Stimulated activated effector memory CD8-positive, alpha-beta T cell treated with anti-CD3 and anti-CD28 coated beads, Interleukin-12 subunit alpha, Interleukin-12 subunit beta, amount 100 ng/mL, for 72 hours (primary cell): ENCODE results near the gene AOC2.
"Not testable (repeated sequence)": the region's sequence is repeated elsewhere in the genome, so short reads cannot be mapped to it uniquely, and the experiment has no call there.

Experiments used
- ATAC-seq: fragments of 150-1000 bp; cut with Tn5 transposase; 2 replicates; pipeline ENCODE4 v1.10.0; 2021
- DNase-seq, 2 donors: peaks; one replicate each; pipeline ENCODE4 v3.0.0; 2021 to 2022; ENCODE audit warnings: low spot score in 2 of 2
- H3K27ac Mint-ChIP-seq: one replicate; pipeline ENCODE4 v1.8.0; 2022; ENCODE audit warnings: mild to moderate bottlenecking, mixed read lengths
- H3K36me3 Mint-ChIP-seq: one replicate; pipeline ENCODE4 v1.8.0; 2022; ENCODE audit warnings: mild to moderate bottlenecking, mixed read lengths
- H3K4me1 Mint-ChIP-seq: one replicate; pipeline ENCODE4 v1.8.0; 2022; ENCODE audit warnings: mixed read lengths
- H3K4me3 Mint-ChIP-seq: one replicate; pipeline ENCODE4 v1.8.0; 2022; ENCODE audit warnings: mild to moderate bottlenecking, mixed read lengths
- H3K9me3 Mint-ChIP-seq: one replicate; pipeline ENCODE4 v1.8.0; 2022; ENCODE audit warnings: mixed read lengths

The AOC2 gene

DNA sequence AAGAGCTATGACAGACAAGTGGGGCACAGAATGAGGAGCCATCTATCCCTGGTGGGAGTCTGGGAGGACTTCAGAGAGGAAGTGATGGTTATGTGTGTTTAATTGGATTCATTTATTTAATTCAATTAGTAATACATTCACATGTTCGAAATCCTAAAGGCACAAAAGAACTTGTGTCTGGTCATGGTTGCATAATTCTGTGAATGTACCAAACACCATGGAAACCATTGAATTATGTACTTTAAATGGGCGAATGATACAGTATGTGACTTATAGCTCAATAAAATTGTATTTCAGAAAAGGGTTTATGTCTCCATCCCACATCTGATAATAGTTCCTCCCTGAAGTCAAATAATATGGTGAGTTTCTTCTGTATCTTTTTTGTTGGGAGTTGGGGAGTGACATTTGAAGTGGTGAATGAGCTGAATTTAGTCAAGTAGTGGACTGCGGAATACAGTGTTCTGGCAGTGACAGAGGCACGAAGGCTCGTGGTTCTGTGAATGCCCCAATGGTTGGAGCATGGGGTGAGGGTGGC, 36.5 kb downstream of the AOC2 start:
- no peaks in the 10 kb centered on the region for H3K4me1 Mint-ChIP-seq
- H3K9me3 Mint-ChIP-seq = no peaks in the 10 kb centered on the region
- H3K4me3 Mint-ChIP-seq = no peak overlapping the region
- no peak for DNase-seq
- no peak for ATAC-seq
- no peak overlapping the region for H3K27ac Mint-ChIP-seq
- H3K36me3 Mint-ChIP-seq = no peaks in the 10 kb centered on the region

DNA sequence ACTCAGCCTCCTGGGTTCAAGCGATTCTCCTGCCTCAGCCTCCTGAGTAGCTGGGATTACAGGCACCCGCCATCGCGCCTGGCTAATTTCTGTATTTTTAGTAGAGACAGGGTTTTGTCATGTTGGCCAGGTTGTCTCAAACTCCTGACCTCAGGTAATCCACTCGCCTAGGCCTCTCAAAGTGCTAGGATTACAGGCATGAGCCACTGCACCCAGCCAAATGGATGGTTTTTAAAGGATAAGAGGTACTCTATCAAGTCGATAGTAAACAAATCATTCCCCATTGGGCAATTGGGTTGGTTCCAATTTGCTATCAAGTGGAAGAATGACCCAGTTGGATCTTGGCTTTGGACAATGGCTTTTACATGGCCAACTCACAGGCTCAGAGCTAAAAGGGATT, 37.3 kb downstream of the AOC2 start:
- ATAC-seq, H3K27ac Mint-ChIP-seq, H3K4me1 Mint-ChIP-seq, DNase-seq, H3K9me3 Mint-ChIP-seq, H3K36me3 Mint-ChIP-seq, H3K4me3 Mint-ChIP-seq: not testable (repeated sequence)

DNA sequence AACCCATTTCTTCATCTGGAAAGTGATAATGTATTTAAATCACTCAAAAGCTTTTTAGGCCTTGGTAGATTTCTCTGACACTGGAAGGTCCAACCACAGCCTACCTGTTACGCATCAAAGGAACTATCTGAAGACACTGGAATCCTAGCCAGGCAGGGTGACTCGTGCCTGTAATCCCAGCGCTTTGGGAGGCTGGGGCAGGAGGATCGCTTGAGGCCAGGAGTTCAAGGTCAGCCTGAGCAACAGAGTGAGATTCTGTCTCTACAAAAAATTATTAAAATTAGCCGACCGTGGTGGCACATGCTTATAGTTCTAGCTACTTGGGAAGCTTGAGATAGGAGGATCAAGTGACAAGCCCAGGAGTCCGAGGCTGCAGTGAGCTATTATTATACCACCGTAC, 37.8 kb downstream of the AOC2 start:
- DNase-seq (no peak), ATAC-seq (no peak)
- no peaks in the 10 kb centered on the region for H3K9me3 Mint-ChIP-seq
- H3K36me3 Mint-ChIP-seq = no peaks in the 10 kb centered on the region
- no peak overlapping the region for H3K27ac Mint-ChIP-seq
- H3K4me3 Mint-ChIP-seq = no peak overlapping the region
- no peaks in the 10 kb centered on the region for H3K4me1 Mint-ChIP-seq

DNA sequence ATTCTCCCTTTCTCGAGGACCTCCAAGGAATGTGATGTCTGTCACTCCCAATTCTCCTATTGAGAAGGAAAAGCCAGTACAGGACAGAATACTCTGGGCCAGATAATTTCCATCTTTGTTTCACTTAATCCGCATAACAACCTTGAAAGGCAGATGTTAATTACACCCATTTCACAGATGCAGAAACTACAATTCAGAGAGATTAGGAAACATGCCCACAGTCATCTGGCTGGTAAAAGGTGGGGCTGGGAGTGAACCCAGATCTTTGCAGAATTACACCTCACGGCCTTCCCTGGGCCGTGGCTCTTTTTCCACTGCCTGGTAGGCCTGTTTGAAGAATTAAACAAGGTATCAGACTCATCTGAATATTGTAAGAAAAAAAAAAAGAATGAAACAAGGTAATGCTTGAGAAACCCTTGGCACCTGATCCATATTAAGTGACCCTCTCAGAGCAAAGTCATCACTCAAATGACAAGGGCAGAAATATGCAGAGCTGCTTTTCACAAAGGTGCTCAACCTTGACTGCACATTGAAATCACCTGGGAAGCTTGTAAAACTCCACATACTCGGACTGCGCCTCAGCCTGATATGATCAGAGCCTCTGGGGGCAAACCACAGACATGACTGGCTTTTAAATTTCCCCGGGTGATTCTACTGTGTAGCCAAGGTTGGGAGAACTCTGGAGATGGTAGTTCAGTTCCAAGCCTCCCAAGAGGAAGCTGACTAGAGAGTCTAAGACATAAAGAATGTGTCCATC, 39.6 kb downstream of the AOC2 start:
- H3K4me3 Mint-ChIP-seq = no peak overlapping the region
- H3K9me3 Mint-ChIP-seq = no peaks in the 10 kb centered on the region
- H3K36me3 Mint-ChIP-seq = no peaks in the 10 kb centered on the region
- DNase-seq (no peak), ATAC-seq (no peak)
- H3K4me1 Mint-ChIP-seq = no peaks in the 10 kb centered on the region
- no peak overlapping the region for H3K27ac Mint-ChIP-seq

DNA sequence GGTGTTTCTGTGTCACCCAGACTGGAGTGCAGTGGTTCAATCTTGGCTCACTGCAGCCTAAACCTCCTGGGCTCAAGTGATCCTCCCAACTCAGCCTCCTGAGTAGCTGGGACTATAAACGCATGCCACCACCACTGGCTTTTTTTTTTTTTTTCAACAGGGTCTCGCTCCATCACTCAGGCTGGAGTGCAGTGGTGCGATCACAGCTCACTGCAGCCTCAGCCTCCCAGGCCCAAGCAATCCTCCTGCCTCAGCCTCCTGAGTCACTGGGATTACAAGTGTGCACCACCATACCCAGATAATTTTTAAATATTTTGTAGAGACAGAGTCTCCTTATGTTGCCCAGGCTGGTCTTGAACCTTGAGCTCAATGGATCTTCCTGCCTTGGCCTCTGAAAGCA, 41.4 kb downstream of the AOC2 start:
- H3K36me3 Mint-ChIP-seq, H3K9me3 Mint-ChIP-seq, H3K4me3 Mint-ChIP-seq, H3K27ac Mint-ChIP-seq, DNase-seq, H3K4me1 Mint-ChIP-seq, ATAC-seq: not testable (repeated sequence)

DNA sequence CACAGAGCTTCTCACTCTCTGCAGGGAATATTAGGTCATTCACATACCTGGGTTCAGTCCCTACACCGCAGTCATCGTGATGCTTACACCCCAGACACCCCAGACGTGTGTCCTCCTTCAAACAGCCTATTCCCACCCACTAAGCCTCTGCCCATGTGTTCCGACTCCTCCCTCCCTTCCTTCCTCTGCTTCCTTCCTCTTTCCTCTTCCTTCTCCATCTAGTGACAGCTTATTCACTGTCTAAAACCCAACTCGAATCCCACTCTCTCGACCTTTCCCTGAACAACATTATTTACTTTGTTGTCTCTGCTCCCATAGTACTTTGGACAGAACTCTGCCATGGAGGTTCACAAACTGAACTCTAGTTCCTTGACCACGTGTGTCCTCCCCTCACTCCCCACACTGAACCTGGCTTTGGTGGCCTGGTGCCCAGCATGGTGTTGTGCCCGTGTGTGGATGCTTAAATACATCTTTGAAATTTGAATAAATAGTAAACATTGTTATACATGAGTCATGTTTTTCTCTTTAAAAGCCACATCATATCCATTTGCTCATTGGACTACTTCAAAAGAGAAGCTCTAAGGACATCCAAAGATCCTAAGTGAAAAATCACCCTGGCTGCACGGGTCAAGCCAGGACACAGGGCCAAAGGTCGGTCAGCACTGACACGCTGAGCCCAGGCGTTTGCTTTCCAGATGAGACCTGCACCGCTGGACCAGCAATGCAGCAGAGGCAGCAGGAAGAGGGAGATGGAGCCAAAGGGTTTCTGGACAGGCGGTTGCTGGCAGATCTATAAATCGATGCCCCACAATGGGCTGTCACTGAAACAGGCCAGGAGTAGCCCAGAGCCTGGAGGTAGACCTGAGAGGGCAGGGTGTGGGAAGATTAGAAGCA, 42.1 kb downstream of the AOC2 start:
- ATAC-seq (no peak), DNase-seq (no peak)
- Mint-ChIP-seq H3K4me3 (no peak overlapping the region), H3K4me1 (no peaks in the 10 kb centered on the region), H3K9me3 (no peaks in the 10 kb centered on the region), H3K27ac (no peak overlapping the region), H3K36me3 (no peaks in the 10 kb centered on the region)

DNA sequence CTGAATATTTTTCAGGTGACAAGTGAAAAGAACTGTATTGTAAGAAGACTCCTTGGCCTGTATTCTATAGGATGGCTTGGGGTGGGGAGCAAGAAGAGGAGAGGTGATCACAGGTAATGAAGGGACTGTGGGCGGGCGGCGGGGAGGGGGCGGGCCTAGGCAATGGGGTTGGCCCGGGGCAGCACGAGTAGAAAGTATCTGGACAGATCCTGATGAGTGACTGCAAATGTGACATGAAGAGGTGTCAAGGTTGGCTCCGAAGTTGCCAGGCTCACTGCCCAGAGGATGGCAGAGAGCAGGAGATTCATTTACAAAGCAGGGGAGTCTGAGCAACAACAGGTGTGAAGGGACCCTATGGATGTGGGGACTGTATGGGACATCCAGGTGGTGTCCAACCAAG, 45.4 kb downstream of the AOC2 start:
- no peaks in the 10 kb centered on the region for H3K9me3 Mint-ChIP-seq
- ATAC-seq (no peak), DNase-seq (no peak)
- no peaks in the 10 kb centered on the region for H3K4me1 Mint-ChIP-seq
- H3K4me3 Mint-ChIP-seq = no peak overlapping the region
- no peaks in the 10 kb centered on the region for H3K36me3 Mint-ChIP-seq
- no peak overlapping the region for H3K27ac Mint-ChIP-seq

DNA sequence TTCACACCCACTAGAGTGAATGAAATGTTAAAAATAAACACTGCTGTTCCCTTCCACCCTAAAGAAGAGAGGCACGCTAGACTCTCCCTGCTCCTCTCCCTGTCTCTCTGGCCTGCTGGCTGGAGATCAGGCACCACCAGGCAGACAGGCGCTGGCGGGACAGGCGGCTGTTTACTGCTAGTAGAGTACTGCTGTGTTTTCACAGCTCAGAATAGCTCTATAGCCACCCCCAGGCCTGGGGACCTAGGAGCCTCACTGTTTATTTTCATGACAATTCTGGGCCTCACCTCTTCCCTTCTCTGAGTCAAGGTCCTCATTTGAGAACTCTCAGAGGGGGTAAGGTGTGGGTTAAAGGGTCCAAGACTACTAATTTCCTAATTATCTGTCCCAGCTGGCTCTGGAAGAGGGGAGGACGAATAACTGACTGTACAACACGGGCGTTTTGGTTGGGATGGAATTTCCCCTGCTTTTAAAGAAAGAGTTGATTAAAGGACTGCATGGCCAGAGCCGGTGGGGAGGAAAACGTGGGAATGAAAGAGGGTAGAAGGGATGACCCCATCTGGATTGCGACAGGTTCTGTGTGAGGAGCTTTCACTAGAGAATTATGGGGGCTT, 47.3 kb downstream of the AOC2 start:
- Mint-ChIP-seq H3K36me3 (no peaks in the 10 kb centered on the region), H3K27ac (no peak overlapping the region), H3K9me3 (no peaks in the 10 kb centered on the region), H3K4me3 (no peak overlapping the region), H3K4me1 (no peaks in the 10 kb centered on the region)
- ATAC-seq (no peak), DNase-seq (no peak)

DNA sequence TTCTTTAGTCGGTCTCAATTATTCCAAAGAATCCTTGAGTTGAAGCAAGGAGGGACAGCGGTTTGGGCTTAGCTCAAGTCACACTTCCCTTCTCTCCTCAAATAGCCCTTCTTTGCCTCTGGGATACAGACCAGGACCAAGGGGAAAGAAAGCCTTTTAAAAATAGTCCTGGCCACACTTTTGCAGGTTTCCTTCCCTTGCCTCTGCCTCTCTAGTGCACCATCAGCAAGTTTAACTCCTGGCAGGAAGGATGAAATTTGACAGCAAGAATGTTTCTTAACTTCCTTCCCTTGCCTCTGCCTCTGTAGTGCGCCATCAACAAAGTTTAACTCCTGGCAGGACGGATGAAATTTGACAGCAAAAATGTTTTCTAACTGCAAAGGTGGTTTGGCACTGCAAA, 49.0 kb downstream of the AOC2 start:
- no peaks in the 10 kb centered on the region for H3K9me3 Mint-ChIP-seq
- no peak overlapping the region for H3K27ac Mint-ChIP-seq
- no peak for ATAC-seq
- H3K4me1 Mint-ChIP-seq = no peaks in the 10 kb centered on the region
- H3K4me3 Mint-ChIP-seq = no peak overlapping the region
- DNase-seq = no peak
- no peaks in the 10 kb centered on the region for H3K36me3 Mint-ChIP-seq

DNA sequence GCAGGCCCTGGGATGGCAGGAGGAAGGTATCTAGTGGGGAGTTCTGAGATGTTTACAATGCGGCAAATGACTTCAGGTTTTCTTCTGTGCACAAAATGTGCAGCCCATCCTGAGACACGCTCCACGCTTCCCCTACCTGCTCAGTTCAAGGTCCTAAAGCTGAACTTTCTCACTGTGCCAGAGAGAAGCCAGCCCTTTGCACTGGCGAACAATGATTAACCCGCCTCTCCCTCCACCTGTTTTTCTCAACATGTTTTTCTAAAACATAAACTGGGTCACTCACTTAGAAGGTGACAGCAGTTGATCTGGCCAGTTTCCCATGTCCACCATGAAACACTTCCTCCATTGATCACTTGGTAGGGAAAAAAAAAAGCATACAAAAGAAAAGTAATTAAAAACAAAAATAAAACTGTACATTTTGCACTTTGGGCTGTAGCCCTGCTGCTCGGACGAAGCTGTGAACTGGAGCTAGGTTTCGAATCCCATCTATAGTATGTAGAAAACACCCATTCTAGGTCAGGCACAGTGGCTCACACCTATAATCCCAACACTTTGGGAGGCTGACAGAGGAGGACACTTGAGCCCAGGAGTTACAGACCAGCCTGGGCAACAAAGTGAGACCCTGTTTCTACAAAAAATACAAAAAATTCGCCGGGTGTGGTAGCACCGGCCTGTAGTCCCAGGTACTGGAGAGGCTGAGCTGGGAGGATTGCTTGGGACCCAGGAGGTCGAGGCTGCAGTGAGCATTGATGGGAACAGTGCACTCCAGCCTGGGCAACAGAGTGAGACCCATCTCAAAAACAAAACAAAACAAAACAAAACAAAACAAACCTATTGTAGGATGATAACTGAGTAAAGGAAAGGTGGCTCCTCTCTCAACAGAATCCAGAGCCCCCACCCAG, 50.2 kb downstream of the AOC2 start:
- Mint-ChIP-seq H3K27ac (no peak overlapping the region), H3K9me3 (no peaks in the 10 kb centered on the region), H3K4me3 (no peak overlapping the region), H3K36me3 (no peaks in the 10 kb centered on the region), H3K4me1 (no peaks in the 10 kb centered on the region)
- DNase-seq (no peak), ATAC-seq (no peak)

DNA sequence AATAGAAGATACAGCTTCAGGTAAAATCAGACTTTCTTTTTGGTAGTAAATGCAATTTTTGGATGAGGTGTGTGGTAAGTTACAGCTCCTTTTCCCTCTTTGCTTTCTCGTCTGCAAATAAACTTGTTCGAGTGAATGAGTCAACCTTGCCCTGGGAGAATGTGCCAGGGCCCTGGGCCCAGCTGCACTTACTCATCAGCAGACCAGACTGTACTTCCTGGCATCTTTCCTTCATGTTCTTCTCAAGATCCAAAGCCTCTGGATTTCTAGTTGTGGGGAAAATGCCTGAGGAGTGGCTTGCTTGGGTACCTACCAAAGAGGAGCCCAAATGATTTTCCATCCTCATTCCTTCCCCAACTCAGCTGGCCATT, 50.8 kb downstream of the AOC2 start:
- no peak for ATAC-seq
- no peaks in the 10 kb centered on the region for H3K9me3 Mint-ChIP-seq
- no peaks in the 10 kb centered on the region for H3K4me1 Mint-ChIP-seq
- no peak overlapping the region for H3K4me3 Mint-ChIP-seq
- DNase-seq = no peak
- no peak overlapping the region for H3K27ac Mint-ChIP-seq
- no peaks in the 10 kb centered on the region for H3K36me3 Mint-ChIP-seq

DNA sequence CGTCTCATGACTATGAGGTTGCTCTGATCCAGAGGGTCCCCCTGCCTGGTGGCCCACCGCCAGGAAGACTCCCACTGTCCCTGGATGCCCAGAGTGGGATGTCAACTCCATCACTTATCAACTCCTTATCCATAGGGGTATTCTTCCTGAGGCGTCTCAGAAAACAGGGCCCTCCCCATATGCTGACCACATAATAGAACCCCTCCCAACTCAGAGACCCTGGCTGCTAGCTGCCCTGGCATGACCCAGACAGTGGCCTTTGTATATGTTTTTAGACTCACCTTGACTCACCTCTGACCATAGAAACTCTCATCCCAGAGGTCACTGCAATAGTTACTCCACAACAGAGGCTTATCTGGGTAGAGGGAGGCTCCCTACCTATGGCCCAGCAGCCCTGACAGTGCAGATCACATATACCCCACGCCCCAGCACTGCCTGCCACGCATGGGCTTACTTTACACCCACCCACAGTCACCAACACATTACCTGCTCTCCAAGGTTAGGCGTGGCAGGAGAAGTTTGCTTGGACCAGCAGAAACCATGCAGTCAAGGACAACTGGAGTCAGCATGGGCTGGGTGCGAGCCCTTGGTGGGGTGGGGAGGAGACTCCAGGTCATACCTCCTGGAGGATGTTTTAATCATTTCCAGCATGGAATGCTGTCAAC, 53.9 kb downstream of the AOC2 start:
- Mint-ChIP-seq H3K4me1 (no peaks in the 10 kb centered on the region), H3K27ac (no peak overlapping the region), H3K36me3 (no peaks in the 10 kb centered on the region), H3K9me3 (no peaks in the 10 kb centered on the region), H3K4me3 (no peak overlapping the region)
- DNase-seq (no peak), ATAC-seq (no peak)

DNA sequence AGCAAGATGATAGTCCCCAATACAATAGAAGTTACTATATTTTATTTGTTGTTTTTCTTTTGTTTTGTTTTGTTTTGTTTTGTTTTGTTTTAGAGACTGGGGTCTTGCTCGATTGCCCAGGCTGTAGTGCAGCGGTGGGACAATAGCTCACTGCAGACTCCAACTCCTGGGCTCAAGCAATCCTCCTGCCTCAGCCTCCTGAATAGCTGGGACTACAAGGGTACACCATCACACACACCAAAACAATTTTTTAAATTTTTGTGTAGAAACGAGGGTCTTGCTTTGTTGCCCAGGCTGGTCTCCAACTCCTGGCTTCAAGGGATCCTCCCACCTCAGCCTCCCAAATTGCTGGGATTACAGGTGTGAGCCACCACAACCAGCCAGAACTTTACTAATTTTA, 55.6 kb downstream of the AOC2 start:
- DNase-seq, H3K4me3 Mint-ChIP-seq, H3K27ac Mint-ChIP-seq, H3K4me1 Mint-ChIP-seq, H3K36me3 Mint-ChIP-seq, ATAC-seq, H3K9me3 Mint-ChIP-seq: not testable (repeated sequence)
